A549 (cell line): ENCODE measurements around the gene VSX1. TPM values are rescaled to one million over a fixed set of nuclear protein-coding genes. Genes with fewer than 3 reads are reported as not detected.

Experiments used
- ATAC-seq, 2 experiments: fragments of 200-7000 bp in 1 of 2; fragments of >200 bp in 1 of 2; cut with Nextera tagmentation in 1 of 2; cut with Tn5 transposase in 1 of 2; 3 replicates each; pipeline versions ENCODE4 v1.8.0 to v1.9.1; 2018 to 2020; ENCODE audit warnings: mild to moderate bottlenecking in 1 of 2, moderate library complexity in 1 of 2
- CTCF ChIA-PET: fragments of 300-600 bp; sonication (Branson Sonifier 250); formaldehyde crosslinking; extraction: SDS; loops from one replicate; lab custom pipeline; 2021; ENCODE audit warnings: antibody characterized with exemption, inconsistent platforms; lab: Yijun Ruan, JAX
- POLR2A ChIA-PET: fragments of 350-600 bp; formaldehyde crosslinking; extraction: SDS; loops from one replicate; lab custom pipeline; 2021; ENCODE audit warnings: antibody characterized with exemption, inconsistent platforms; lab: Yijun Ruan, JAX
- DNase-seq, 2 experiments: peaks; one replicate each; pipeline versions ENCODE4 v3.0.0 to v3.0.0-alpha.2; 2011 to 2016; ENCODE audit warnings: low read depth in 1 of 2, low spot score in 1 of 2
- FAIRE-seq: peaks from 2 replicates; lab custom pipeline; 2011; peaks lifted over from hg19 to GRCh38; lab: Jason Lieb, UNC
- H3K27ac ChIP-seq, 2 experiments: fragments of >200 bp; sonication (Bioruptor Twin); formaldehyde crosslinking; 3 replicates each; pipeline ENCODE4 v1.5.1; 2016 to 2017
- H3K4me1 ChIP-seq: fragments of >200 bp; sonication (Bioruptor Twin); formaldehyde crosslinking; 3 replicates; pipeline ENCODE4 v1.6.1; 2016
- H3K4me2 ChIP-seq: fragments of >200 bp; sonication (Bioruptor Twin); formaldehyde crosslinking; 3 replicates; pipeline ENCODE4 v1.6.1; 2016
- H3K4me3 ChIP-seq: fragments of >200 bp; sonication (Bioruptor Twin); formaldehyde crosslinking; 3 replicates; pipeline ENCODE4 v1.5.1; 2016
- H3K9me3 ChIP-seq: fragments of >200 bp; sonication (Bioruptor Twin); formaldehyde crosslinking; 3 replicates; pipeline ENCODE4 v1.6.1; 2016
- FOSB ChIP-seq: fragments of 250-450 bp; sonication (Bioruptor Pico); IDR thresholded peaks from 2 replicates; pipeline ENCODE4 v1.5.0; 2020; ENCODE audit warnings: mild to moderate bottlenecking, moderate library complexity
- FOXS1 ChIP-seq: fragments of 250-450 bp; sonication (Bioruptor Pico); IDR thresholded peaks from 2 replicates; pipeline ENCODE4 v1.5.0; 2020; ENCODE audit warnings: mild to moderate bottlenecking, moderate library complexity
- HDAC2 ChIP-seq: fragments of 200-600 bp; sonication (generic); IDR thresholded peaks from 2 replicates; pipeline ENCODE4 v1.6.1; 2016
- HOXA7 ChIP-seq: fragments of 250-450 bp; sonication (Bioruptor Pico); IDR thresholded peaks from 2 replicates; pipeline ENCODE4 v1.5.0; 2020; ENCODE audit warnings: mild to moderate bottlenecking, moderate library complexity
- JUN ChIP-seq, 2 experiments: fragments of >200 bp; sonication (Bioruptor Twin); formaldehyde crosslinking; IDR thresholded peaks; 2 replicates in 1 of 2; 3 replicates in 1 of 2; pipeline ENCODE4 v1.6.1; 2016 to 2017
- KDM5A ChIP-seq: fragments of 200-600 bp; sonication (generic); IDR thresholded peaks from 2 replicates; pipeline ENCODE4 v1.6.1; 2016; ENCODE audit warnings: antibody characterized with exemption, mild to moderate bottlenecking
- MAFK ChIP-seq: fragments of 450-650 bp; IDR thresholded peaks from 2 replicates; pipeline ENCODE4 v1.6.1; 2014; ENCODE audit not compliant: partially characterized antibody
- MAZ ChIP-seq: fragments of 150-350 bp; IDR thresholded peaks from 2 replicates; pipeline ENCODE4 v1.6.1; 2014; ENCODE audit warnings: antibody characterized with exemption, low read depth, low read length, borderline replicate concordance
- NPAS2 ChIP-seq: fragments of 250-450 bp; sonication (Bioruptor Pico); IDR thresholded peaks from 2 replicates; pipeline ENCODE4 v1.8.0; 2022; ENCODE audit warnings: mild to moderate bottlenecking, moderate library complexity, borderline replicate concordance
- PHF8 ChIP-seq: fragments of 200-600 bp; sonication (generic); IDR thresholded peaks from 2 replicates; pipeline ENCODE4 v1.6.1; 2016; ENCODE audit warnings: low read depth, mild to moderate bottlenecking, antibody characterized with exemption, moderate library complexity, borderline replicate concordance
- RARB ChIP-seq: fragments of 250-450 bp; sonication (Bioruptor Pico); IDR thresholded peaks from 2 replicates; pipeline ENCODE4 v1.8.0; 2021; ENCODE audit warnings: mild to moderate bottlenecking, moderate library complexity
- RFX5 ChIP-seq: fragments of 450-650 bp; IDR thresholded peaks from 2 replicates; pipeline ENCODE4 v1.7.1; 2014; ENCODE audit warnings: antibody characterized with exemption, mild to moderate bottlenecking, moderate library complexity
- RNF2 ChIP-seq: fragments of 200-600 bp; sonication (generic); IDR thresholded peaks from 2 replicates; pipeline ENCODE4 v1.6.1; 2016; ENCODE audit warnings: low read depth, mild to moderate bottlenecking, antibody characterized with exemption, moderate library complexity, borderline replicate concordance
- WGBS: methylation state at CpG from one replicate; pipeline ENCODE4 v1.1.6; 2017; ENCODE audit errors: missing lambda C conversion rate; 5-methylcytosine and 5-hydroxymethylcytosine counted together
- polyA plus RNA-seq, 4 experiments: library from polyadenylated mRNA; depleted of rRNA in 3 of 4; stranded (reverse); fragments of >200 nt; fragmentation: RNase III in 1 of 4; extraction: RNeasy Plus Mini Kit Qiagen cat#74134 plus additional on column Dnase treatment in 1 of 4; gene quantifications; 2 replicates in 3 of 4; 3 replicates in 1 of 4; pipeline ENCODE4 v1.2.3, GENCODE V29; 2011 to 2017
- TF ChIP-seq, protein P1 (sequence below): fragments of >200 bp; sonication (Bioruptor Twin); formaldehyde crosslinking; IDR thresholded peaks from 3 replicates; pipeline ENCODE4 v1.5.1; 2016
- TF ChIP-seq, protein P2 (sequence below): fragments of 250-450 bp; sonication (Bioruptor Pico); IDR thresholded peaks from 2 replicates; pipeline ENCODE4 v1.5.0; 2020; ENCODE audit warnings: low read depth, mild to moderate bottlenecking, moderate library complexity
- TF ChIP-seq, protein P3 (sequence below): fragments of 250-450 bp; sonication (Bioruptor Pico); IDR thresholded peaks from 2 replicates; pipeline ENCODE4 v1.5.0; 2021; ENCODE audit warnings: mild to moderate bottlenecking, moderate library complexity, borderline replicate concordance

Gene VSX1
- polyA plus RNA-seq, 2 of the 4 experiments (the other 2 are of a cell fraction) = 0.77 to 2.9 TPM

DNA sequence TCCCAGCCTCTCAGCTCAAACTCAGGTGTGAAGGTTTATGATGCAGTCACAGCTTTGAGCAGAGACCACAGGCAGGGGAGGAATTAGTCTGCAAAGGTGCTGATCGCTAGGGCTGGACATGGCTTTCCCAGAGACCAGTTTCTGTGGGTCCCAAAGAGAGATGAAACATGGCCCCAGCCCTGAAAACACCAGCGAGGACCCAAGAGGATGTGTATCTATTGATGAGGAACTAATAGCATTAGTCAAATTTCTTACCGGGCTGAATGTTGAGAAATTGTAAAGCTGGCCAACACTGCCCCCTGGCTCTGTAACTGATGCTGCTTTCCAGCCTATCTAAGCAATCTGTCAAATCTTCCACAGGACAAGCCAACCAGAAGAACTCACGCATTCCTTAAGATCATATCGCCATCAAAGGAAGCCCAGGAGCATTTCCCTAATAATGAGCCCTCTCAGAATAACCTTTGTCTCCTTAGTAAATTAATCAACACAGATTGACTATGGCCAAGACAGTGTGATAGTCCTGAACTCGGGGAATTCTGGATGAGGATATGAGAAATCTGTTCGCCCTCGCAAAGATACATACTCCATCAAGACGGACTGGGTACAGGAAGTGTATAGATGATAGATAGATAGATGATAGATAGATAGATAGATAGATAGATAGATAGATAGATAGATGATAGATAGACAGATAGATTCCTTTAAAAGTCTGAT, 16.2 kb downstream of the VSX1 start (continued):
- TF ChIP-seq, protein P1, sequence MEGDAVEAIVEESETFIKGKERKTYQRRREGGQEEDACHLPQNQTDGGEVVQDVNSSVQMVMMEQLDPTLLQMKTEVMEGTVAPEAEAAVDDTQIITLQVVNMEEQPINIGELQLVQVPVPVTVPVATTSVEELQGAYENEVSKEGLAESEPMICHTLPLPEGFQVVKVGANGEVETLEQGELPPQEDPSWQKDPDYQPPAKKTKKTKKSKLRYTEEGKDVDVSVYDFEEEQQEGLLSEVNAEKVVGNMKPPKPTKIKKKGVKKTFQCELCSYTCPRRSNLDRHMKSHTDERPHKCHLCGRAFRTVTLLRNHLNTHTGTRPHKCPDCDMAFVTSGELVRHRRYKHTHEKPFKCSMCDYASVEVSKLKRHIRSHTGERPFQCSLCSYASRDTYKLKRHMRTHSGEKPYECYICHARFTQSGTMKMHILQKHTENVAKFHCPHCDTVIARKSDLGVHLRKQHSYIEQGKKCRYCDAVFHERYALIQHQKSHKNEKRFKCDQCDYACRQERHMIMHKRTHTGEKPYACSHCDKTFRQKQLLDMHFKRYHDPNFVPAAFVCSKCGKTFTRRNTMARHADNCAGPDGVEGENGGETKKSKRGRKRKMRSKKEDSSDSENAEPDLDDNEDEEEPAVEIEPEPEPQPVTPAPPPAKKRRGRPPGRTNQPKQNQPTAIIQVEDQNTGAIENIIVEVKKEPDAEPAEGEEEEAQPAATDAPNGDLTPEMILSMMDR = peak; percentile 82

DNA sequence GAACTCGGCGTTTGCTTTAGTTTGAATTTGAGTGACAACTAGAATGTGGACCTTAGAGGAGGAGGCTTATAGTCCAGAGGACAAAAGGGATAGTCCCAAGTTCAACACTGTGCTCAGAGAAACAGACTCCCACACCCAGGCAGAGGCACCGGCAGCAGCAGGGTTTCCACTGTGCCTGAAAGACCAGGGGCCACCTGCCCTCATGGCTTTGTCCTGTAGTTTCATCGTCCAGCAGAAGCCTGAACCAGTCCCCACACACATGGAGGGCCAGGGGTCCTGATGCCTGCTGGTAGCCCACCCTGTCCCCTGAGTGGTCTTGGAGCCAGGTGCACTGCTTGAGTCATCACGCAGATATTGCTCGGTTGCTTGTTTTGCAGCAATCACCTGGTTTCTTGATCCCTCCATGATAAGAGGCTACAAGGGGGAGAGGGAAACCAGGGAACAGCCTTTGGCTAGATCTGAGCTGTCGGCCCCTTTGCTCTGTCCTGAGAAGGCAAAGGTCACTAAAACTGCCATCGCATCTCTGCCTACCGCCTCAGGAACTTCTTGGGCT, 16.8 kb downstream of the VSX1 start:
- peaks cover 13% of the 10 kb centered on the region; the same call in 2 of the 3 replicates for H3K4me1 ChIP-seq
- H3K27ac ChIP-seq = no peak overlapping the region
- FAIRE-seq = no peak
- no peak for TF ChIP-seq MAZ
- no peak for TF ChIP-seq HOXA7 (CRISPR knock-in tag)
- TF ChIP-seq, protein P1 = no peak
- no peak for TF ChIP-seq RNF2
- TF ChIP-seq MAFK = no peak
- TF ChIP-seq FOXS1 = no peak
- TF ChIP-seq, protein P2, sequence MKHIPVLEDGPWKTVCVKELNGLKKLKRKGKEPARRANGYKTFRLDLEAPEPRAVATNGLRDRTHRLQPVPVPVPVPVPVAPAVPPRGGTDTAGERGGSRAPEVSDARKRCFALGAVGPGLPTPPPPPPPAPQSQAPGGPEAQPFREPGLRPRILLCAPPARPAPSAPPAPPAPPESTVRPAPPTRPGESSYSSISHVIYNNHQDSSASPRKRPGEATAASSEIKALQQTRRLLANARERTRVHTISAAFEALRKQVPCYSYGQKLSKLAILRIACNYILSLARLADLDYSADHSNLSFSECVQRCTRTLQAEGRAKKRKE (CRISPR knock-in tag) = no peak
- TF ChIP-seq FOSB = no peak
- TF ChIP-seq NPAS2 (CRISPR knock-in tag) = no peak
- no peak for TF ChIP-seq KDM5A
- TF ChIP-seq, protein P3, sequence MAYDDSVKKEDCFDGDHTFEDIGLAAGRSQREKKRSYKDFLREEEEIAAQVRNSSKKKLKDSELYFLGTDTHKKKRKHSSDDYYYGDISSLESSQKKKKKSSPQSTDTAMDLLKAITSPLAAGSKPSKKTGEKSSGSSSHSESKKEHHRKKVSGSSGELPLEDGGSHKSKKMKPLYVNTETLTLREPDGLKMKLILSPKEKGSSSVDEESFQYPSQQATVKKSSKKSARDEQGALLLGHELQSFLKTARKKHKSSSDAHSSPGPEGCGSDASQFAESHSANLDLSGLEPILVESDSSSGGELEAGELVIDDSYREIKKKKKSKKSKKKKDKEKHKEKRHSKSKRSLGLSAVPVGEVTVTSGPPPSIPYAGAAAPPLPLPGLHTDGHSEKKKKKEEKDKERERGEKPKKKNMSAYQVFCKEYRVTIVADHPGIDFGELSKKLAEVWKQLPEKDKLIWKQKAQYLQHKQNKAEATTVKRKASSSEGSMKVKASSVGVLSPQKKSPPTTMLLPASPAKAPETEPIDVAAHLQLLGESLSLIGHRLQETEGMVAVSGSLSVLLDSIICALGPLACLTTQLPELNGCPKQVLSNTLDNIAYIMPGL (CRISPR knock-in tag) = no peak
- TF ChIP-seq PHF8 = no peak
- no peak for TF ChIP-seq RARB
- no peak for TF ChIP-seq JUN (IDR thresholded peaks at IDR 0.05)
- no peak for TF ChIP-seq RFX5
- TF ChIP-seq HDAC2 = no peak
- POLR2A ChIA-PET = interaction anchor here (1.3 kb wide), 1 partner anchor 71 kb away, joined by 7 read pairs; no protein-coding TSS in a partner anchor
- WGBS = 39% methylated on average over 9 of the region's 9 CpGs
- H3K4me3 ChIP-seq = no peak overlapping the region
- H3K9me3 ChIP-seq = no peaks in the 10 kb centered on the region
- CTCF ChIA-PET = interaction anchor here (0.8 to 9.7 kb wide), 36 partner anchors 9 to 1128 kb away, joined by 3 to 130 read pairs (median 4); partner anchors contain the start of genes APMAP and PYGB
- ATAC-seq = peak; percentile 4 to 14; a peak in 3 of 6 replicates
- no peak for DNase-seq
- no peak overlapping the region; the same call in 2 of the 3 replicates for H3K4me2 ChIP-seq
